ENCODE results near the gene DIAPH2. TPM values are rescaled to one million over a fixed set of nuclear protein-coding genes. Genes with fewer than 3 reads are reported as not detected.
A peak's percentile ranks its signal among the peaks of the same experiment; 100 is the strongest.
"Not testable (repeated sequence)": the region's sequence is repeated elsewhere in the genome, so short reads cannot be mapped to it uniquely, and the experiment has no call there.

The DIAPH2 gene
- total RNA-seq, 2 donors from 2014 or later: 21.5 to 51.8 TPM

- H3K4me1 ChIP-seq (ENCODE audit: control insufficient read depth, insufficient read depth, low read length): no peaks in the 10 kb centered on the region
- no peak overlapping the region for H3K9ac ChIP-seq (ENCODE audit: extremely low read depth, low read length, poor library complexity, severe bottlenecking)
- peak; percentile 57 for DNase-seq
- Mint-ChIP-seq H3K9me3 (no peaks in the 10 kb centered on the region), H3K36me3 (ENCODE audit: low read depth) (no peaks in the 10 kb centered on the region), H3K4me3 (no peak overlapping the region), H3K27ac (no peak overlapping the region), H3K4me1 (peaks cover 61% of the 10 kb centered on the region), H3K27me3 (ENCODE audit: insufficient read depth) (no peaks in the 10 kb centered on the region)
- no peaks in the 10 kb centered on the region for H3K27me3 ChIP-seq (ENCODE audit: control insufficient read depth, insufficient read depth, low read length, poor library complexity, severe bottlenecking)
- TF ChIP-seq CTCF (conservative IDR thresholded peaks at IDR 0.05): no peak
- whole genome bisulfite sequencing, 2 experiments (ENCODE audit: insufficient coverage in 1 of 2, insufficient read length in 1 of 2): no CpG with 5 or more reads among the region's 1 CpG
- H3K9me3 ChIP-seq (ENCODE audit: control insufficient read depth, low read length): no peaks in the 10 kb centered on the region
- no peak overlapping the region for H3K4me3 ChIP-seq (ENCODE audit: low read length)
- H3K36me3 ChIP-seq (ENCODE audit: control insufficient read depth, insufficient read depth, low read length): no peaks in the 10 kb centered on the region
- no peak overlapping the region for H3K27ac ChIP-seq (ENCODE audit: low read depth, low read length)
These were observed 44.4 kb downstream of the DIAPH2 start for GRCh38 chrX:96729053-96729452.

GRCh38 chrX:96729868-96730643 lies 45.4 kb downstream of the DIAPH2 start:
- Histone ChIP-seq H3K36me3 (ENCODE audit: control insufficient read depth, insufficient read depth, low read length) (no peaks in the 10 kb centered on the region), H3K4me1 (ENCODE audit: control insufficient read depth, insufficient read depth, low read length) (no peaks in the 10 kb centered on the region), H3K9me3 (ENCODE audit: control insufficient read depth, low read length) (no peaks in the 10 kb centered on the region), H3K27me3 (ENCODE audit: control insufficient read depth, insufficient read depth, low read length, poor library complexity, severe bottlenecking) (no peaks in the 10 kb centered on the region), H3K4me3 (ENCODE audit: low read length) (no peak overlapping the region), H3K9ac (ENCODE audit: extremely low read depth, low read length, poor library complexity, severe bottlenecking) (no peak overlapping the region), H3K27ac (ENCODE audit: low read depth, low read length) (no peak overlapping the region)
- peaks cover 62% of the 10 kb centered on the region for H3K4me1 Mint-ChIP-seq
- H3K4me3 Mint-ChIP-seq: no peak overlapping the region
- no peak for TF ChIP-seq CTCF (conservative IDR thresholded peaks at IDR 0.05)
- WGBS, 2 experiments (ENCODE audit: insufficient coverage in 1 of 2, insufficient read length in 1 of 2): 77% methylated on average over 2 of the region's 2 CpGs; no CpG with 5 or more reads in 1 of the 2 experiments
- no peaks in the 10 kb centered on the region for H3K36me3 Mint-ChIP-seq (ENCODE audit: low read depth)
- peak overlapping the region; percentile 94 for H3K27ac Mint-ChIP-seq
- no peak for DNase-seq
- H3K27me3 Mint-ChIP-seq (ENCODE audit: insufficient read depth): no peaks in the 10 kb centered on the region
- H3K9me3 Mint-ChIP-seq: no peaks in the 10 kb centered on the region

- WGBS, 2 experiments (ENCODE audit: insufficient coverage in 1 of 2, insufficient read length in 1 of 2): 48% methylated on average over 3 of the region's 3 CpGs; no CpG with 5 or more reads in 1 of the 2 experiments
- not testable (repeated sequence) for H3K9ac ChIP-seq (ENCODE audit: extremely low read depth, low read length, poor library complexity, severe bottlenecking); H3K27me3 Mint-ChIP-seq (ENCODE audit: insufficient read depth); H3K9me3 ChIP-seq (ENCODE audit: control insufficient read depth, low read length); H3K4me1 ChIP-seq (ENCODE audit: control insufficient read depth, insufficient read depth, low read length); H3K4me3 ChIP-seq (ENCODE audit: low read length); H3K27me3 ChIP-seq (ENCODE audit: control insufficient read depth, insufficient read depth, low read length, poor library complexity, severe bottlenecking); H3K9me3 Mint-ChIP-seq; H3K27ac ChIP-seq (ENCODE audit: low read depth, low read length); H3K36me3 Mint-ChIP-seq (ENCODE audit: low read depth); H3K4me3 Mint-ChIP-seq; H3K36me3 ChIP-seq (ENCODE audit: control insufficient read depth, insufficient read depth, low read length)
- peak; percentile 80 for DNase-seq
- H3K27ac Mint-ChIP-seq: peak overlapping the region; percentile 94
- peaks cover 61% of the 10 kb centered on the region for H3K4me1 Mint-ChIP-seq
These were observed 46.4 kb downstream of the DIAPH2 start for GRCh38 chrX:96731000-96731399.
